Right lobe of liver (tissue), 6 donors: ENCODE measurements around the gene AP5Z1. TPM values are rescaled to one million over a fixed set of nuclear protein-coding genes. Genes with fewer than 3 reads are reported as not detected.

ENCODE experiments used
- ATAC-seq, 4 donors: fragments of 200-7000 bp; cut with Tn5 transposase; one replicate each; pipeline ENCODE4 v1.9.1; 2020; ENCODE audit warnings: mild to moderate bottlenecking in 4 of 4, moderate library complexity in 4 of 4
- DNase-seq, 3 donors: peaks; one replicate each; pipeline ENCODE4 v3.0.0-alpha.2; 2020
- H3K27ac ChIP-seq, 3 donors: fragments of 200-600 bp; one replicate each; pipeline ENCODE4 v1.8.0; 2022
- H3K27me3 ChIP-seq, 2 donors: fragments of 200-600 bp; one replicate each; pipeline ENCODE4 v1.8.0; 2022
- H3K36me3 ChIP-seq, 4 donors: fragments of 200-600 bp; sonication (generic) in 1 of 4; one replicate each; pipeline versions ENCODE4 v1.5.1 to v1.8.0; 2017 to 2022; ENCODE audit warnings: control low read depth in 1 of 4
- H3K4me1 ChIP-seq, 4 donors: fragments of 200-600 bp; sonication (generic) in 1 of 4; one replicate each; pipeline versions ENCODE4 v1.5.1 to v1.8.0; 2017 to 2022; ENCODE audit warnings: control low read depth in 1 of 4
- H3K4me3 ChIP-seq, 3 donors: fragments of 200-600 bp; one replicate each; pipeline ENCODE4 v1.8.0; 2022
- H3K9me3 ChIP-seq, 4 donors: fragments of 200-600 bp; sonication (generic) in 1 of 4; one replicate each; pipeline versions ENCODE4 v1.5.1 to v1.8.0; 2017 to 2022; ENCODE audit warnings: control low read depth in 1 of 4
- POLR2A ChIP-seq: fragments of 450-650 bp; IDR thresholded peaks from one replicate; pipeline ENCODE4 v1.6.1; 2017; ENCODE audit warnings: antibody characterized with exemption, mild to moderate bottlenecking
- WGBS: methylation state at CpG from one replicate; pipeline ENCODE4 v1.1.6; 2018; ENCODE audit warnings: low coverage, low lambda C conversion rate; ENCODE audit not compliant: insufficient coverage; ENCODE audit errors: missing lambda C conversion rate; 5-methylcytosine and 5-hydroxymethylcytosine counted together
- intact Hi-C, 2 donors: fragments of 100-400 bp; cut with DNase I; formaldehyde crosslinking; loops; one replicate each; pipeline versions ENCODE4 v1.11.2 to v1.14.1; 2022
- total RNA-seq, 6 experiments: library from RNA; depleted of rRNA in 2 of 6; stranded (reverse); fragments of >200 nt in 2 of 6; fragmentation: NEBNext Ultra II Directional in 3 of 6; extraction: Animal tissue kit (Norgen Biotek cat#: 25700) in 3 of 6; gene quantifications; one replicate each; pipeline versions ENCODE4 v1.1.0 to v1.2.4, GENCODE V29; 2016 to 2023
- TF ChIP-seq, protein P1 (sequence below), 4 donors: fragments of 200-600 bp in 3 of 4; fragments of 450-650 bp in 1 of 4; IDR thresholded peaks; one replicate each; pipeline versions ENCODE4 v1.5.1 to v1.8.0; 2016 to 2022; ENCODE audit warnings: antibody characterized with exemption in 4 of 4, mild to moderate bottlenecking in 2 of 4
- donor health status: DM: no; HTN: yes; CAD: no.
- donor health status: DM: no; HTN: no; CAD: no.
- donor health status: DM: no; HTN: no; CAD: no.
- donor health status: DM: no; HTN: yes; CAD: no.
- donor health status: DM: no; HTN: yes; CAD: no.

Gene AP5Z1
- total RNA-seq, 6 experiments from 2014 or later: 9.7 to 23.6 (median 14.2) TPM

DNA sequence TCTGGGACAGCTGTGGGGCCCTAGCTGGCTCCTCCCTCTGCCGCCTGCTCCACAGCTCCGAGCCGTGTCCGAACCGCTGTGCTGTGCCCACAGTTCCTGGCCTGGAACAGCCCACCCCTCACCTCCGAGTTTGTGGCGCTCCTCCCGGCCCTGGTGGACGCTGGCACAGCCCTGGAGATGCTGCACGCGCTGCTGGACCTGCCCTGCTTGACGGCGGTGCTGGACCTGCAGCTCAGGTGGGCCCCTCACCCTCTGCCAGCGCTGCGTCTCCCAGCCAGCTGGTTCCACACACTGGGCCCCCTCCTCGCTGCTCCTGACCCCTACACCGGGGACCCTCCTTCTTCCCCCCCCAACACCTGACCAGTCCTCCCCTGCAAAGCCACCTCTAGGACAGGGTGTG lies 12.1 kb downstream of the AP5Z1 start:
- no peak for DNase-seq
- no CpG with 5 or more reads among the region's 17 CpGs for WGBS
- H3K27ac ChIP-seq: no peak overlapping the region
- intact Hi-C loops: no loop called here
- no peaks in the 10 kb centered on the region for H3K9me3 ChIP-seq
- no peaks in the 10 kb centered on the region for H3K4me1 ChIP-seq
- no peak for ATAC-seq
- H3K36me3 ChIP-seq: peaks cover 2 to 70% (median 14%) of the 10 kb centered on the region in 4 donors
- TF ChIP-seq, protein P1, sequence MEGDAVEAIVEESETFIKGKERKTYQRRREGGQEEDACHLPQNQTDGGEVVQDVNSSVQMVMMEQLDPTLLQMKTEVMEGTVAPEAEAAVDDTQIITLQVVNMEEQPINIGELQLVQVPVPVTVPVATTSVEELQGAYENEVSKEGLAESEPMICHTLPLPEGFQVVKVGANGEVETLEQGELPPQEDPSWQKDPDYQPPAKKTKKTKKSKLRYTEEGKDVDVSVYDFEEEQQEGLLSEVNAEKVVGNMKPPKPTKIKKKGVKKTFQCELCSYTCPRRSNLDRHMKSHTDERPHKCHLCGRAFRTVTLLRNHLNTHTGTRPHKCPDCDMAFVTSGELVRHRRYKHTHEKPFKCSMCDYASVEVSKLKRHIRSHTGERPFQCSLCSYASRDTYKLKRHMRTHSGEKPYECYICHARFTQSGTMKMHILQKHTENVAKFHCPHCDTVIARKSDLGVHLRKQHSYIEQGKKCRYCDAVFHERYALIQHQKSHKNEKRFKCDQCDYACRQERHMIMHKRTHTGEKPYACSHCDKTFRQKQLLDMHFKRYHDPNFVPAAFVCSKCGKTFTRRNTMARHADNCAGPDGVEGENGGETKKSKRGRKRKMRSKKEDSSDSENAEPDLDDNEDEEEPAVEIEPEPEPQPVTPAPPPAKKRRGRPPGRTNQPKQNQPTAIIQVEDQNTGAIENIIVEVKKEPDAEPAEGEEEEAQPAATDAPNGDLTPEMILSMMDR (IDR thresholded peaks at IDR 0.05): no peak
- TF ChIP-seq POLR2A: no peak
- H3K4me3 ChIP-seq: no peak overlapping the region
- no peaks in the 10 kb centered on the region for H3K27me3 ChIP-seq

DNA sequence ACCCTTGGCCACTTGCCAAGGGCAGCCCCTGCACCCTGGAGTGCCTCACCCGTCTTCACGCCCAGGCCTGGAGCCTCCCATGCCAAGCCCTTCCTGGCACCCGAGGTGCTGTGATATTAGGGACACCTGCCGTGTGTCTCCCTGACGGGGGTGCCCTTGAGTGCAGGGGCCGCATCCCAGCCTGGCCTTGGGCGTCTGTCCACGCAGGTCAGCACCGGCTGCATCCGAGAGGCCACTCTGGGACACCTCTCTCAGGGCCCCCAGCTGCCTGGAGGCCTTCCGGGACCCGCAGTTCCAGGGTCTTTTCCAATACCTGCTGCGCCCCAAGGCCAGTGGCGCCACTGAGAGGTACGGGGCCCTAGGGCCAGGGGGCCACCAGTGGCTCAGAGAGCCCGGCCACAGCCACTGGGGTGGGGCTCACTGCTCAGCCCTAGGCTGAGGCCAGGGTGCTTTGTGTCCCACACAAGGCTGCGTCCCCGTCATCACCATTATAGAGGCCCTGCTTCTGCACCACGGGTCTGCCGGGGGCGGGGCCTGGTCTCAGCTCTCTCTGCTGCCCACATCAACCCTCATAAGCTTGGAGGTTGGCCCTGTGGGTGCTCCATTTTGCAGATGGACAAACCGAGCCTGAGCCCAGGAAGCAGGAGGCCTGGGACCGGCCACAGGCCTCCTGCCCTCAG lies 12.7 kb downstream of the AP5Z1 start:
- Histone ChIP-seq H3K4me3 (no peak overlapping the region), H3K27me3 (no peaks in the 10 kb centered on the region), H3K4me1 (no peaks in the 10 kb centered on the region), H3K27ac (no peak overlapping the region), H3K9me3 (no peaks in the 10 kb centered on the region), H3K36me3 (peaks cover 2 to 65% (median 14%) of the 10 kb centered on the region in 4 donors)
- DNase-seq: no peak
- no CpG with 5 or more reads among the region's 23 CpGs for WGBS
- no peak for ATAC-seq
- intact Hi-C loops: no loop called here
- TF ChIP-seq, protein P1 (IDR thresholded peaks at IDR 0.05): no peak
- TF ChIP-seq POLR2A: no peak

DNA sequence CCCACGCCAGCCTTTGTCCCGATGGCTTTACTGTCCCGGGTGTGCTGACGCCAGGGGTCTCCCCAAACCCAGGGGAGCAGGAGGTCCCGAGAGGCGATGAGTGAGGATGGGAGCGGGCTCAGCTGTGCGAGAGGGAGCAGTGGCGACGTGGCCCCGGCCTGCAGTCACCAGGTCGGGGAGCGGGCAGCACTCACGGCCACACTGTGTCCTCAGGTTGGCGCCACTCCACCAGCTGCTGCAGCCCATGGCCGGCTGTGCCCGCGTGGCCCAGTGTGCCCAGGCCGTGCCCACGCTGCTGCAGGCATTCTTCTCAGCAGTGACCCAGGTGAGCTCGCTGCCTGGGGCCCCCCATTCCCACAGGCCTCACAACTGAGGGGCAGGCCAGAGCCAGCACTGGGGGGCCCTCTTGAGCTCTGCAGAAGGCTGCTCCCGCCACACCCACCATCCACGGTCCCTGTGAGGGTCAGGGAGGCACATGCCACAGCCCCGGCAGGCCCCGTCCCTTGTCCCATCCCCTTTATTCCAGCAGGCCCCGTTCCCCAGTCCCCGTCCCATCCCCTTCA lies 13.3 kb downstream of the AP5Z1 start:
- Histone ChIP-seq H3K27me3 (no peaks in the 10 kb centered on the region), H3K36me3 (peaks cover 2 to 58% (median 14%) of the 10 kb centered on the region in 4 donors), H3K4me3 (no peak overlapping the region), H3K9me3 (no peaks in the 10 kb centered on the region), H3K4me1 (no peaks in the 10 kb centered on the region), H3K27ac (no peak overlapping the region)
- WGBS: 60% methylated on average over 1 of the region's 27 CpGs
- no peak for TF ChIP-seq POLR2A
- TF ChIP-seq, protein P1 (IDR thresholded peaks at IDR 0.05): no peak
- intact Hi-C loops: no loop called here
- no peak for ATAC-seq
- DNase-seq: no peak

DNA sequence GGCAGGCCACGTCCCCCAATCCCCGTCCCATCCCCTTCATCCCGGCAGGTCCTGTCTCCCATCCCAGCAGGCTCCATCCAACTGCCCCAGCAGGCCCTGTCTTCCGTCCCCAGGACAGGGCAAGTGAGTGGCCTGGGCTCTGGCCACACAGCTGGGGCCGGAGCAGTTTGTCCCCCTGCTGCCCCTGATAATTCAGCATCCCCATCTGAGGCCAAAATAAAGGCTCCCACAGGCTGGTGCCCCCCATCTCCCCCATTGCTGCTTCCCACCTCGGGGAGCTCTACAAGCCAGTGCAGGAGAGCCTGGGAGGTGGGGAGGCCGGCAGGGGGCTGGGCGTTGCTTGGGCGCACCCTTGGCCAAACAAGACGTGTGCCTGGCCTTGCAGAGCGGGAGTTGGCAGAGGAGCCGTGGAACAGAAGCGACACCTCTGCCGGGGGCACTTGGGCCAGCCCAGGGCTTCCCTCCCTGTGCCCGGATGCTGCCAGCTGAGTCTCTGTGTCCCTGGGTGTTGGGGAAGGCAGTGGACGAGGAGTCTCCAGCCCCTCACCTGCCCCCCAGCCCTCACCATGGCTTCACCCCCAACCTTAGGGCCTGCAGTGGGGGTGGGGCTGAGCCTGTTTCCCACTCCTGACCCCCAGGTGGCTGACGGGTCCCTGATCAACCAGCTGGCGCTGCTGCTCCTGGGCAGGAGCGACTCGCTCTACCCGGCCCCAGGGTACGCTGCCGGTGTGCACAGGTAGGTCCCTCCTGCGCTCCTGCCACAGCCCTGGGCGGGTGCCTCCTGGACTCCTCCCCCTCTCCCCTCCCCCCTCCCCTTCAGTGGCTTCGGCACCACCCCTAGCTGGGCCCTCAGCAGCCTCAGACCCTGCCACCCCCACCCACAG lies 14.0 kb downstream of the AP5Z1 start:
- 90% methylated on average over 6 of the region's 26 CpGs for WGBS
- peaks cover 2 to 53% (median 14%) of the 10 kb centered on the region in 4 donors for H3K36me3 ChIP-seq
- H3K4me3 ChIP-seq: no peak overlapping the region
- no peaks in the 10 kb centered on the region for H3K9me3 ChIP-seq
- no peak overlapping the region for H3K27ac ChIP-seq
- TF ChIP-seq, protein P1 (IDR thresholded peaks at IDR 0.05): no peak
- no peak for TF ChIP-seq POLR2A
- ATAC-seq (no peak), DNase-seq (no peak)
- H3K4me1 ChIP-seq: no peaks in the 10 kb centered on the region
- intact Hi-C loops: no loop called here
- H3K27me3 ChIP-seq: no peaks in the 10 kb centered on the region
